ENCODE measurements around the gene SLC22A23. TPM values are rescaled to one million over a fixed set of nuclear protein-coding genes. Genes with fewer than 3 reads are reported as not detected.

The SLC22A23 gene
- total RNA-seq, 2 donors from 2014 or later = 11.1 to 13.3 TPM

DNA sequence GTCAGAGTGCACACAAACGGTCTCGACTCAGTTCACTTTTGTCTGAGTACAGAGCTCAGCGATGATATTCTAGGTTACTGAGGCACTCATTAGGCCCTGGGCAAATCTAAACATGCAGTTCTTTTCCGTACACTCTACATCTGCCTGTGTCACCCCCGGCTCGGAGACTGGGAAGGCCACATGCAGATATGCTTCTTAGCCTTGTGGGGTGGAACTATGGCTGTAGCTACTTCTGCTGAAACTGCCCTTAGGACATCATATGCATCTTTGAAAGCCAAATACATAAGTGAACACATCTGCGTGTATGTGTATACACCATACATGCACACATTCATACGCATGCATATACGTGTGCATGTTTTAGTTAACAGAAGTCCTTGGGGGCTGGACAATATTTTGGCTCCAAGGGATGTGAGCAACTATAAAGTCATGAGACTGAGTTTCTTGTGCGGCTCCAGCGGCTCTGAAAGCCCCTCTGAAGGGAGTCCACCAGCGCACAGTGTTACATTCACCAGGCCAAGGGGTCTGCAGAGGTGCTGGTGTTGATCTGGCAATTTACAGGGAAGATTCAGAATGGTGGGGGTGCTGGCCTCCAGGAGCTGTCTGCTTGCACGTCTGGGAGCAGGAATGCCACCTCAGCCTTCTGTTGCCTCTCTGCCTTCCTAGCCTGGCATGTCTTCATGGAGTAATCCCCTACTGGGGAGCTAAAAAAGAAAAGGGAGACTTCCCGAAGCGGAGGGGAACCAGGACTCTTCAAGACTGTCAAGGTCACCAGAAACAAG, 166.5 kb downstream of the SLC22A23 start:
- Mint-ChIP-seq H3K9me3 (no peaks in the 10 kb centered on the region), H3K36me3 (ENCODE audit: low read depth) (no peaks in the 10 kb centered on the region)

DNA sequence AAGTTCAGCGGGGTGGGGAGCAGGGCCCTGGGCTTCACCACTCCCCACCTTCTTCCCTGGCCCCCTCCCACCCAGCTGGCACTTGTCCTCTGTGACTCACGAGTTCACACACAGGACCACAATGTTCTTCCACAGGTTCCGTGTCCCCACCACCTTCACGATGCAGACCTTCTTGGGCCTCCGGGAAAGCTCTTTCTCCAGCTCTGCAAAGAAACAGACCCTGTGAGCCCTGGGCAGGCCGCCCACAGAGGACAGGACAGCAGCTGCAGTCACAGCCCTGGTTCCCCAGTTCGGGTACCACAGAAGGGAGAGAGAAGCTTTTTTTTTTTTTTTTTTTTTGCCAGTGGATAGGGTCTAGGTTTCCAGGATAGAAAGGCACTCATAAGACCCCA, 167.2 kb downstream of the SLC22A23 start:
- no peak overlapping the region for H3K4me3 Mint-ChIP-seq
- Histone ChIP-seq H3K27me3 (ENCODE audit: control insufficient read depth, insufficient read depth, low read length, poor library complexity, severe bottlenecking) (no peaks in the 10 kb centered on the region), H3K27ac (ENCODE audit: low read depth, low read length) (no peak overlapping the region), H3K9me3 (ENCODE audit: control insufficient read depth, low read length) (no peaks in the 10 kb centered on the region), H3K9ac (ENCODE audit: extremely low read depth, low read length, poor library complexity, severe bottlenecking) (no peak overlapping the region), H3K4me3 (ENCODE audit: low read length) (no peak overlapping the region), H3K4me1 (ENCODE audit: control insufficient read depth, insufficient read depth, low read length) (no peaks in the 10 kb centered on the region), H3K36me3 (ENCODE audit: control insufficient read depth, insufficient read depth, low read length) (no peaks in the 10 kb centered on the region)
- DNase-seq = peak; percentile 32
- no peaks in the 10 kb centered on the region for H3K9me3 Mint-ChIP-seq
- no peaks in the 10 kb centered on the region for H3K27me3 Mint-ChIP-seq (ENCODE audit: insufficient read depth)
- H3K27ac Mint-ChIP-seq = no peak overlapping the region
- TF ChIP-seq, protein P1, sequence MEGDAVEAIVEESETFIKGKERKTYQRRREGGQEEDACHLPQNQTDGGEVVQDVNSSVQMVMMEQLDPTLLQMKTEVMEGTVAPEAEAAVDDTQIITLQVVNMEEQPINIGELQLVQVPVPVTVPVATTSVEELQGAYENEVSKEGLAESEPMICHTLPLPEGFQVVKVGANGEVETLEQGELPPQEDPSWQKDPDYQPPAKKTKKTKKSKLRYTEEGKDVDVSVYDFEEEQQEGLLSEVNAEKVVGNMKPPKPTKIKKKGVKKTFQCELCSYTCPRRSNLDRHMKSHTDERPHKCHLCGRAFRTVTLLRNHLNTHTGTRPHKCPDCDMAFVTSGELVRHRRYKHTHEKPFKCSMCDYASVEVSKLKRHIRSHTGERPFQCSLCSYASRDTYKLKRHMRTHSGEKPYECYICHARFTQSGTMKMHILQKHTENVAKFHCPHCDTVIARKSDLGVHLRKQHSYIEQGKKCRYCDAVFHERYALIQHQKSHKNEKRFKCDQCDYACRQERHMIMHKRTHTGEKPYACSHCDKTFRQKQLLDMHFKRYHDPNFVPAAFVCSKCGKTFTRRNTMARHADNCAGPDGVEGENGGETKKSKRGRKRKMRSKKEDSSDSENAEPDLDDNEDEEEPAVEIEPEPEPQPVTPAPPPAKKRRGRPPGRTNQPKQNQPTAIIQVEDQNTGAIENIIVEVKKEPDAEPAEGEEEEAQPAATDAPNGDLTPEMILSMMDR (conservative IDR thresholded peaks at IDR 0.05) = no peak
- no peaks in the 10 kb centered on the region for H3K36me3 Mint-ChIP-seq (ENCODE audit: low read depth)
- WGBS, 2 experiments (ENCODE audit: insufficient coverage in 1 of 2, insufficient read length in 1 of 2) = 95% methylated on average over 3 to 7 of the region's 7 CpGs
- H3K4me1 Mint-ChIP-seq = no peaks in the 10 kb centered on the region

More for the DNA sequence above, 166.5 kb downstream of the SLC22A23 start:
- Mint-ChIP-seq H3K27ac (peak overlapping the region; percentile 60), H3K4me3 (no peak overlapping the region), H3K27me3 (ENCODE audit: insufficient read depth) (no peaks in the 10 kb centered on the region), H3K4me1 (peaks cover 5% of the 10 kb centered on the region)
- no peaks in the 10 kb centered on the region for H3K9me3 ChIP-seq (ENCODE audit: control insufficient read depth, low read length)
- H3K9ac ChIP-seq (ENCODE audit: extremely low read depth, low read length, poor library complexity, severe bottlenecking) = no peak overlapping the region
- no peaks in the 10 kb centered on the region for H3K27me3 ChIP-seq (ENCODE audit: control insufficient read depth, insufficient read depth, low read length, poor library complexity, severe bottlenecking)
- H3K27ac ChIP-seq (ENCODE audit: low read depth, low read length) = no peak overlapping the region
- no peaks in the 10 kb centered on the region for H3K4me1 ChIP-seq (ENCODE audit: control insufficient read depth, insufficient read depth, low read length)
- 93 to 96% methylated on average over 13 to 15 of the region's 15 CpGs for WGBS, 2 experiments (ENCODE audit: insufficient coverage in 1 of 2, insufficient read length in 1 of 2)
- DNase-seq = peak; percentile 21
- H3K36me3 ChIP-seq (ENCODE audit: control insufficient read depth, insufficient read depth, low read length) = no peaks in the 10 kb centered on the region
- TF ChIP-seq, protein P1 (conservative IDR thresholded peaks at IDR 0.05) = no peak
- no peak overlapping the region for H3K4me3 ChIP-seq (ENCODE audit: low read length)

DNA sequence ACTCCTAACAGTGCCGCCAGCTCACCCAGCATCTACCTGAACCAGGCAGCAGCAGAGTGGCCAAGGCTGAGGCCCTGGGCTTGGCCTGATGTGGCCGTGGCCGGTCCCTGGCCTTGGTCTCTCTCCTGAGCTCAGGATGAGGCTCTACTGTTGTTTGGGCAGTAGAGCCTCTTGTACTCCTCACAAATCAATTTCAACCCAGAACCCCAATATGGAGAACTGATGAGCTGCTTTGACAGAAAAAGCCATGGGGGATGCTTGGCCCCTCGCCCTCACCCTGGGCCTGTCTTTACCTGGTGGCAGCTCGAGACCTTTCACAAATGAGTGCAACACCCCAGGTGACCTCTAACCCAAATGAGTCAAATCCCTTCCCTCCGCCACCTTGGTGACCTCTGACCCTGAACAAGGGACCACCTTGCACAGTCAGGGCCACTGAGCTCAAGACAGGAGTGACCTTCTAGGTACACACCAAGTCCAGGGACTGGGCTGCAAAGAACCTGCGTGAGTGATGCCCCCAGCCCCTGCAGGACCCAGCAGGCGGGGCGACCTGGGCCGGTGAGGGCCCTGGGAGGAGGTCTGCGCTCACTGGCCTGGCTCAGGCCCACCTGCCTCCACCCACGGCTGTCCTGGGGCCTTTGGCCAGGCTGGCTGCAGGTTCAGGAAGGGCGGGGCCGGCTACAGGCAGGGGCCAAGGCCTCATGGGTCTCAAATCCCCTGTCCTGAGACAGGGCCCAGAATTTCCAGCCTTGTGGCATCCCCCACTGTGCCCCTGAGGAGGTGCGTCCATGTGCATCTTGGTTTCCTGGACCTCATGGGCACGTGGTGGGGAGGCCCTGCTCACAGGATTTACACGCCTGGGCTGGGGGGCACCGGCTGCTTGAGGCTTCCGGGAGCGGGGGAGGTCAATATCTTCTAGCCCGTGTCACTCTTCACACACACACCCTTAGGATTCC, 167.9 kb downstream of the SLC22A23 start:
- no peak overlapping the region for H3K4me3 ChIP-seq (ENCODE audit: low read length)
- H3K27ac ChIP-seq (ENCODE audit: low read depth, low read length) = no peak overlapping the region
- WGBS, 2 experiments (ENCODE audit: insufficient coverage in 1 of 2, insufficient read length in 1 of 2) = 92 to 95% methylated on average over 11 to 21 of the region's 21 CpGs
- TF ChIP-seq, protein P1 (conservative IDR thresholded peaks at IDR 0.05) = no peak
- H3K27ac Mint-ChIP-seq = no peak overlapping the region
- no peaks in the 10 kb centered on the region for H3K36me3 Mint-ChIP-seq (ENCODE audit: low read depth)
- no peaks in the 10 kb centered on the region for H3K36me3 ChIP-seq (ENCODE audit: control insufficient read depth, insufficient read depth, low read length)
- no peaks in the 10 kb centered on the region for H3K27me3 Mint-ChIP-seq (ENCODE audit: insufficient read depth)
- no peaks in the 10 kb centered on the region for H3K27me3 ChIP-seq (ENCODE audit: control insufficient read depth, insufficient read depth, low read length, poor library complexity, severe bottlenecking)
- peak; percentile 44 for DNase-seq
- no peak overlapping the region for H3K9ac ChIP-seq (ENCODE audit: extremely low read depth, low read length, poor library complexity, severe bottlenecking)
- H3K4me1 ChIP-seq (ENCODE audit: control insufficient read depth, insufficient read depth, low read length) = no peaks in the 10 kb centered on the region
- no peaks in the 10 kb centered on the region for H3K9me3 Mint-ChIP-seq
- no peaks in the 10 kb centered on the region for H3K4me1 Mint-ChIP-seq
- no peaks in the 10 kb centered on the region for H3K9me3 ChIP-seq (ENCODE audit: control insufficient read depth, low read length)
- no peak overlapping the region for H3K4me3 Mint-ChIP-seq
